ENCODE results near the gene PPTC7.

PPTC7 gene

GRCh38 chr12:110585231-110585799, 2.2 kb upstream of the PPTC7 start:
- no peak for DNase-seq (ENCODE audit: low spot score)
- TF ChIP-seq CTCF (IDR thresholded peaks at IDR 0.05; ENCODE audit: extremely low read depth, insufficient read depth, missing control alignments) = no peak
- in situ Hi-C loops (cut with MboI; ENCODE audit: low pct_unique_long_range_greater_than_20kb, low sequenced_read_pairs, unreplicated experiment) = no loop called here

GRCh38 chr12:110582276-110583136, 612 bp downstream of the PPTC7 start:
- DNase-seq (ENCODE audit: low spot score) = peak; percentile 56
- in situ Hi-C loops (cut with MboI; ENCODE audit: low pct_unique_long_range_greater_than_20kb, low sequenced_read_pairs, unreplicated experiment) = no loop called here
- TF ChIP-seq CTCF (IDR thresholded peaks at IDR 0.05; ENCODE audit: extremely low read depth, insufficient read depth, missing control alignments) = no peak

DNA sequence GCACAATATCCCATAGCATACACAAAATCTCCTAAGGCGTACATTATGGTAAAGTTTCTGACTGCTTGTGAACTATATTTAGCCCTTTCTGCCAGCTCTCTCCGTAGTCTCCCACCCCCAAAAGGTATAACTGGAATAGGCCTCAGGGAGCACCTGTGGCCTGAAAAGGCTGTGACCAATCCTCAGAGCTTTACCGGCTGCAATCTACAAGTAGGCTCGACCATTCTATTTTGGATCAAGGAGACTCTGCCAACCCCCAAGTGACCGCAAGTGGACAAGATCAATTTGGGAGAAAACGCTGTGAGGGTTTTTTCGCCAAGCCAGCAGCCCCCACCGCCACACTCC, 1.2 kb downstream of the PPTC7 start:
- in situ Hi-C loops (cut with MboI; ENCODE audit: low pct_unique_long_range_greater_than_20kb, low sequenced_read_pairs, unreplicated experiment) = no loop called here

GRCh38 chr12:110579535-110580253, 3.4 kb downstream of the PPTC7 start:
- in situ Hi-C loops (cut with MboI; ENCODE audit: low pct_unique_long_range_greater_than_20kb, low sequenced_read_pairs, unreplicated experiment) = no loop called here
- TF ChIP-seq CTCF (IDR thresholded peaks at IDR 0.05; ENCODE audit: extremely low read depth, insufficient read depth, missing control alignments) = no peak
- DNase-seq (ENCODE audit: low spot score) = no peak

More for the DNA sequence above, 1.2 kb downstream of the PPTC7 start:
- TF ChIP-seq CTCF (IDR thresholded peaks at IDR 0.05; ENCODE audit: extremely low read depth, insufficient read depth, missing control alignments) = no peak
- DNase-seq (ENCODE audit: low spot score) = no peak

GRCh38 chr12:110578694-110579534, 4.2 kb downstream of the PPTC7 start:
- in situ Hi-C loops (cut with MboI; ENCODE audit: low pct_unique_long_range_greater_than_20kb, low sequenced_read_pairs, unreplicated experiment) = no loop called here
- no peak for DNase-seq (ENCODE audit: low spot score)
- TF ChIP-seq CTCF (IDR thresholded peaks at IDR 0.05; ENCODE audit: extremely low read depth, insufficient read depth, missing control alignments) = no peak
